OCI-M1 (cell line): Measurements from ENCODE around the gene KCNE2.
"Not testable (repeated sequence)": the region's sequence is repeated elsewhere in the genome, so short reads cannot be mapped to it uniquely, and the experiment has no call there.

ENCODE experiments used
- DNase-seq: peaks from one replicate; lab custom pipeline; 2025; lab: John Stamatoyannopoulos, UW

The KCNE2 gene

DNA sequence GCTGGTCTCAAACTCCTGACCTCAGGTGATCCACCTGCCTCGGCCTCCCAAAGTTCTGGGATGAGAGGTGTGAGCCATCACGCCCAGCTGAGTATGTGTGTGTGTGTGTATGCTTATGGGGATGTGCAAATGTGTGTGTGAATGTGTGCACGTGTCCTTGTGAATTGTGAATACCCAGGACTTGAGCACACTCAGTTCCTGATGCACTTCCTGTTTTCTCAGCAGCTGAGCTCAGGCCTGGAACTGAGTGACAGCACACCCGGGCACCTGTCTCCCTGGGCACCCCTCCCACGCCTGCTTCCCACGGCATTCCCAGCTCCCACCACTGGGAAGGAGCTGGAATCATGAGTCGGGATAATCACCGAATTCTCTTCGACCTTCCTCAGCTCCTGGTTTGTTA lies 43.5 kb downstream of the KCNE2 start:
- not testable (repeated sequence) for DNase-seq

- DNase-seq, result not testable (repeated sequence)
Measured at GRCh38 chr21:34417448-34418077, 53.8 kb downstream of the KCNE2 start.
